GM19455 (cell line): ENCODE results near the gene SOCS6.
"Not testable (repeated sequence)": the region's sequence is repeated elsewhere in the genome, so short reads cannot be mapped to it uniquely, and the experiment has no call there.

ENCODE experiments used
- ATAC-seq: cut with Tn5 transposase; IDR thresholded peaks from one replicate; pipeline ENCODE4 v1.9.1; 2021; ENCODE audit not compliant: unreplicated experiment

Gene SOCS6, protein sequence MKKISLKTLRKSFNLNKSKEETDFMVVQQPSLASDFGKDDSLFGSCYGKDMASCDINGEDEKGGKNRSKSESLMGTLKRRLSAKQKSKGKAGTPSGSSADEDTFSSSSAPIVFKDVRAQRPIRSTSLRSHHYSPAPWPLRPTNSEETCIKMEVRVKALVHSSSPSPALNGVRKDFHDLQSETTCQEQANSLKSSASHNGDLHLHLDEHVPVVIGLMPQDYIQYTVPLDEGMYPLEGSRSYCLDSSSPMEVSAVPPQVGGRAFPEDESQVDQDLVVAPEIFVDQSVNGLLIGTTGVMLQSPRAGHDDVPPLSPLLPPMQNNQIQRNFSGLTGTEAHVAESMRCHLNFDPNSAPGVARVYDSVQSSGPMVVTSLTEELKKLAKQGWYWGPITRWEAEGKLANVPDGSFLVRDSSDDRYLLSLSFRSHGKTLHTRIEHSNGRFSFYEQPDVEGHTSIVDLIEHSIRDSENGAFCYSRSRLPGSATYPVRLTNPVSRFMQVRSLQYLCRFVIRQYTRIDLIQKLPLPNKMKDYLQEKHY

DNA sequence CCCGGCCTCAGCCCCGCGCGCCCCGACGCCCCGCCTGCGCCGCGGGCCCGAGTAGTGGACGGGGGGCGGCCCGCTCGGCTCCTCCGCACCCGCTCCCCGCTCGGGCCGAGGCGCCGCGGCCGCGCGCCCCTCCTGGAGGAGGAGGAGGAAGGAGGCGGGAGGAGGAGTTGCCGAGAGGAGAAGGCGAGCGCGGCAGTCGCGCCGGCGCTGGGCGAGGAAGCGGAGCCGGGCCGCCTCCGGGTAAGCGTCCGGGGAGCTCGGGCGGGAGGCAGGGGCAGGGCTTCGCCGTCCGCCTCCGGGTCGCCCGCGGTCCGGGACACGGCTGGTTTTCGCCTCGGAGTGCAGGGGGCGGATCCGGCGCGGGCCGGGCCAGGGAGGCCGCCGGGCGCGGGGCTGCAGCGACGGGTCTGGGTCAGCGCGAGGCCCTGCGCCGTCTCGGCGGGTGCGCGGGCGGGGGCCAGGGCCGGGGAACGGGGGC is at the start of gene SOCS6:
TSS of gene SOCS6 (plus strand) at position 195 of the 478 bp plus-strand sequence. CDS start 35,624 bp downstream, outside the sequence.
- ATAC-seq, result peak; percentile 72

DNA sequence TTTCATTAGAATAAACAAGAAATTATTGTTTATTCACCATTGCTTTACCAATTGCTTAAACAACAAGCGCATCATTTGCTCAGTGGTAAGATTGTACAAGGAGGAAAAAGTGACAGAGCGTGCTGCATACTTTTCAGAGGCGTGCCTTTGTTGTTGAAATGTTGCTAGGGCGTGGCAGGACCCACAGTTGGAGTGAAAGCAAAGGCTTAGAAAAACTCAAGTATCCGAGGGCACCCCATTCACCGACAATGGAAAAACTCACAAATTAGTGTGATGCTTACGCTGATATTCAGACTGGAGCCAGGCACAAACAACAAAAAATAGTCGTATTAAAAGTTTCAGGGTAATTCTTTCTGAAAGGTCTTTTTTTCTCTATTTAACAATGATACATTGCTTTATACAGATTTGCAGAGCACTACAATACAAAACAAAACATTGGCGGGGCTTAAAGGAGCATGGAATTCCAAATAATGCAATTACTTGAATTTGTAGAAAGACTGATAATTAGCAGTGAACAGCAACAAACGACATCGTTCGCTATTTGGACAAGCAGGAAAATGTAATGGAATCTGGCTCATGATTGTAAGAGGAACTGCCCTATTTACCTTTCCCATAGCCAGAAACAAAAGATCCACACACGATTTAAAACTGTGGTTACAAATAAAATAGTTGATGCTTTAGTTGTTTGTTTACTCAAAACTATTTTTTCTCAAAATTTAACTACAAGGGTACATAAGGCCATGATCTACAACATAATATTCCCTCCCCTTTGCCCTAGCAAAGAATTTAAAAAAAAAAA is 45.5 kb upstream of the SOCS6 start:
- no peak for ATAC-seq

DNA sequence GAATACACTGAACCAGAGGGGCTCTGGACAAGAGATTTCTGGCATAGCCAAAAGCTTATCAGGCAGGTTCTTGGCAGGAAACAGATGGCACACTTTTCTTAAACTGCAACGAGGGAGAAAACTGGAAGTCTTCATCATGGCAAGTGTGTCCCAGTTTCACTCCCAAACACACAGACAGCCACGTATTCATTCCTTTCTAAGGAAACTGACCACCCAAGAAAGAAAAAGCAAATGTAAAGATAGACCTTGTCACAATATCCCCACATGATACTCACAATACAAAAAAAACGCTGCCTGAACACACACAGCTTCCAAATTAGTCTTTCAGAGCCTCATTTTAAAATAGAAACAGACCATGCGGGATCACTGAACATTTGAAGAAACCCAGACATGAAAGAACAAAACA is 42.8 kb upstream of the SOCS6 start:
- no peak for ATAC-seq

DNA sequence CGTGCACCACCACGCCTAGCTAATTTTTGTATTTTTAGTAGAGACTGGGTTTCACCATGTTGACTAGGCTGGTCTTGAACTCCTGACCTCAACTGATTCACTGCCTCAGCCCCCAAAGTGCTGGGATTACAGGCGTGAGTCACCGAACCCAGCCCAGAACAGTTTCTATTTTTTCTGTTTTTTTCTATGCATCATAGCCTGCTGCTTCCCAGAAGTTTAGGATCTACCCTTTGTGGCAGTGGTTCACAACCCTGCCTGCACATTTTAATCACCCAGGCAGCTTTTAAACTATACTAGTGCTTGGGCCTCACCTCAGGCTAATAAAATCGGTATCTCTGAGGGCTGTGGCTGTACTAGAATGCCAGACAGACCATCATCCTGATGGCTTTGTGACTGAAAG is 39.7 kb upstream of the SOCS6 start:
- ATAC-seq, result no peak

DNA sequence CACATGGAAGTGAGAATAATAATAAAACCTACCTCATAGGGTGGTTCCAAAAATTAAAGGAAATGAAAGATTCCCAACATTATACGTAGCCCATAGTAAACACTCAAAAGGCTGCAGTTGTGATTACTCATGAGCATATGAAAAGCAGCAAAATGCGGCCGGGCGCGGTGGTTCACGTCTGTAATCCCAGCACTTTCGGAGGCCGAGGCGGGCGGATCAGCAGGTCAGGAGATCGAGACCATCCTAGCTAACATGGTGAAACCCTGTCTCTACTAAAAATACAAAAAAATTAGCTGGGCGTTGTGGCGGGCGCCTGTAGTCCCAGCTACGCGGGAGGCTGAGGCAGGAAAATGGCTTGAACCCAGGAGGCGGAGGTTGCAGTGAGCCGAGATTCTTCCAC is 39.0 kb upstream of the SOCS6 start:
- not testable (repeated sequence) for ATAC-seq

DNA sequence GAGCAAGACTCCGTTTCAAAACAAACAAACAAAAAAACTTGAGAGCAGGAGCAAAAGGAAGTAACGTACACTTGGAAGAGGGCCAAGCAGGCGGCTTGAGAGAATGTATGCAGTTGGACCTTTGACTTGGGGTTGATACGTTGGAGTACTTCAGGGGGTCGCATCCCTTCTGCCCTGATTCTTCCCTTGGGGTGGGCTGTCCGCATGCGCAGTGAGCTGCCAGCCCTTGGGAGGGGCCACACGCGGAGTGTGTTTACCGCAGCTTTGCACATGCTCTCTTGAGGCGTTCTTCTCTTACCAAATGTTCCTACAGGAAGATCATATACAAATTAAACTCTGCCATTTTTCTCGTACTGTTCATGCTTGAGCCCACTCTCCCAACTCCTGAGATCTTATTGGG is 38.1 kb upstream of the SOCS6 start:
- no peak for ATAC-seq

DNA sequence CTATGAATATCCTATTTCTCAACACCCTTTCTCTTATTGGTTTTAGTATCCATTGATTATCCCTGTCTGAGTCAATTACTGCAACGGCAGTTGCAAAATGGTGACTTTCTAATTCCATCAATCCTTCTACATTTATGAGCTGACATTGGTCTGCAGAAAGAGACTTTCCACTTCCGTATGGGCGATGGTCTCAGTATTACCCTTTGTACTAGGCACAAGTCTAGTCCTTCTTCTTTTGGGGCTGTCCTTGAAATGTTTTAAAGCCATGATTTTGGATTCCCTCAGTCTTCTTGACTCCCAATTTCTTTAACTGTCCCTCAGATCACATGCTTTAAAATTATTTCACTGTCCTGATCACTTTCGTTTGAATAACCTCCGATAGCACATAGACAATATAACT is 32.7 kb upstream of the SOCS6 start:
- no peak for ATAC-seq

DNA sequence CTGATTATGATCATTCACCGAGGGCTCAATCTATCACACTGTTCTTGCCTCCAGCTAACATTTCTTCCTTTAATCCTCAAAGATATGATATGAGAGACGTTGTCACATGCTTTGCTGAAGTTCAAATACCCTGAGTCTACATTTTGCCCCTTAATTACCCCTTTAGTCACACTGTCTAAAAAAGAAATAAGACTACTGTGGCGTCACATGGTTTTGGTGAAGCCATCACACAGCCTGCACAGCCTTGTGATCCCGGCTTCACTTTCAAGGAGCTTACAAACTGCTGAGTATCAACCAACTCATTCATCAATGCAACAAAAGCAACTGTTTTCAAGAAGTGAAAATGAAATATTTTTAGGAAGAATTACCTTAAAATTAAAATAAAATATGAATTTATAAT is 31.9 kb upstream of the SOCS6 start:
- no peak for ATAC-seq

DNA sequence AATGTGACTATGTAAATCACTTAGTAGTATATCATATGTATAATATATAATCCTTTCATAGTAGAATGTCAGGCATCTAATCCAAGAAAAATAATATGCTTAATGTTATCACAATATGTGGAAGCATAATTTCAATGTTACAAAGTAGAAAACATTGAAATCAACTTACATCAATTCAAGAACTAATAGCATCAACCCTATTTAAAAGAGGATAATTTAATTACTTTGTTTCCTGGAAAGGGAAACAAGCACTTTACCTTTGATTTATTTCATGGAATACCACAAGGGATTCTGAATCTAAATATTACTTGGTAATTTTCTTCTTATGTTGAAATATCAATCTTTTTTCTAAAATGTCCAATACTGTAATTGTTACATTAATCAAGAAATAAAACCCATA is 30.6 kb upstream of the SOCS6 start:
- no peak for ATAC-seq

DNA sequence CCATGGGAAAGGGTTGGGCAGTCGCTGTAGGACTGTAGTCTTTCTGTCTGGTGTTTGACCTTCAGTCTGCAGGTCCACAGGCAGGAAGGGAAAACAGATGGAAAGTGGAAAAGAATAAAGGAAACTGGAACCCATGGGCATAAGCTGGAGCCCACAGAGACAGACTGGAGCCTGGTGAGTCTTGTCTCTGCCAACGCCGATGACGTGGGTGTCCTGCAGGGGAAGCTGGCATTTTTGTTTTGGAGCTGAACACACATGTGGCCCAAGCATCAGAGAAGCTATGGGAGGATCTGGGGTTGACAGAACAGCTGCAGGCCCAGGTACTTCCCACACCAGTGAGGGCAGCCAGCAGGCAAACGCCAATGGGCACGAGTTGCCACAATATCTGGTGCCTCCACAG is 28.2 kb upstream of the SOCS6 start:
- ATAC-seq, result no peak

DNA sequence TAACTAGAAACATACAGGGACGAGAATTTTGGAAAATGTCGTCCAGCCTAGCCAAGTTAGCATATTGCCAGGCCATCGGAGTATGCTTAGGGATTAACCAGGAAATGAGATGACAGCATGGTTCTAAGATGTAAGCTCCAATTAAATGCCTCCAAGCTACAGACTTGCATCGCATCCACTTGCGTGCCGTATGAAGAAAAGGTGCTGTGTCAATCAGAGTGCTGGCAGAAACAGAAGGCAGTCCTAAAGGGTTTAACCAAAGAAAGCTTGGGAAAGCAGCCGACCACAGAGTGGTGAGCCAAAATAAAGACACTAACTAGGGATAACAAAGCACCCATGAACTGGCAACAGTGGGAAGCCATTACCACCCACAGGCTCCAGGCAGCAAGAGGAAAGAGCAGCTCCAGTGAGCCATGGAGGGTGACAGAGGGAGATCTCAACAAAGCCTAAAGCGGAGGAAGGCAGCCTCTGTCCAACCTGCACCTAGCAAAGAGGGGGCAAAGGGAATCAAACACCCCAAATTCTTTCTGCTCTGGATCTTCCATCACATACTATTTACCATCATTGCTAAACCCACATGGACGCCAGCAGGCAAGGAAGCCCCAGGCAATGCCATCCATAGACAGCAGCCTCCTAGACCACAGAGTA is 27.6 kb upstream of the SOCS6 start:
- ATAC-seq, result no peak

DNA sequence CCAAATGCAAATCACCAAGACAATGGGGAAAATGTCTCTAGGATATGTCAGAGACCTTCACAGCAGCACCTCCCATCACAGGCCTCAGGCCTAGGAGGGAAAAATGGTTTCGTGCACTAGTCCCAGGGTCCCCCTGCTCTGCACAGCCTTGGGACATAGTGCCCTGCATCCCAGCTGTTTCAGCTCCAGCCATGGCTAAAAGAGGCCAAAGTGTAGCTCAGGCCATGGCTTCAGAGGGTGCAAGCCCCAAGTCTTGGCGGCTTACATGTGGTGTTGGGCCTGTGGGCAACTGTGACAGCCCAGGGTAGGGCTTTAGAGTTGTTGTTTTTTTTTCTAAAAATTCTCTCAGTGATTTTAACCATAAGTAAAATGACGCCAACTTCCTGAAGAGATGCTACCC is 25.5 kb upstream of the SOCS6 start:
- no peak for ATAC-seq

DNA sequence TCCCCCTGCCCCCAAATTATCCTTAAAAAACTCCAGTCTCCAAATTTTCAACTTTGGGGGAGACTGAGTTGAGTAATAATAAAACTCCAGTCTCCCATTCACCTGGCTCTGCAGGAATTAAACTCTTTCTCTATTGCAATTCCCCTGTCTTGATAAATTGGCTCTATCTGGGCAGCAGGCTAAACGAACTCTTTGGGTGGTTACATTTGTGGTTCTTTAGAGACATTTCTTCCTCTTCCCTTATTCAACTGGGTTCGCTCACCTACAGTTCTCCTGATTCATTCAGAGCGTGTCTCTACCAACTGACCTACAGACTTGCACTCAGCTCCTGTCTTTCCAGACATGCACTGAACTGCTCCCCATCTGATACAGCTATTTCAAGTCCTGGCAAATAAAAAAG is 17.1 kb upstream of the SOCS6 start:
- no peak for ATAC-seq

DNA sequence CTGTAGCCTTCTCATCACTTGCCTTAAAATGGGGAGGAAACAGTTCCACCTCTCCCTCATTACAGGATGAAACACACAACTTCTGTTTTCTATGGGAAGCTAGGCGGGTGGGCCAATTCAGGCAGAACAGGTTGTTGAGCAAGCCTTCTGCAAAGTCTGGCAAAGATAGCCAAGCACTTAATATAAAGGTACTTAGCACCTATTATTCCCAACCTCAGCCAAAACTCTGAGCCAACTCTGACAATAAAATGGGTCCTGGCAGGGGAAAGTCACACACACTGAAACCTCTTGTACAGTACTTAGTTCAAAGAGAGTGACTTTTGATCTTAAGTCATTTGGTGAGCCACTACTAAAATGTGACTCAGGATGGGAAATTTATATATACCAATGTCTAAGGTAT is 15.8 kb upstream of the SOCS6 start:
- ATAC-seq, result no peak

DNA sequence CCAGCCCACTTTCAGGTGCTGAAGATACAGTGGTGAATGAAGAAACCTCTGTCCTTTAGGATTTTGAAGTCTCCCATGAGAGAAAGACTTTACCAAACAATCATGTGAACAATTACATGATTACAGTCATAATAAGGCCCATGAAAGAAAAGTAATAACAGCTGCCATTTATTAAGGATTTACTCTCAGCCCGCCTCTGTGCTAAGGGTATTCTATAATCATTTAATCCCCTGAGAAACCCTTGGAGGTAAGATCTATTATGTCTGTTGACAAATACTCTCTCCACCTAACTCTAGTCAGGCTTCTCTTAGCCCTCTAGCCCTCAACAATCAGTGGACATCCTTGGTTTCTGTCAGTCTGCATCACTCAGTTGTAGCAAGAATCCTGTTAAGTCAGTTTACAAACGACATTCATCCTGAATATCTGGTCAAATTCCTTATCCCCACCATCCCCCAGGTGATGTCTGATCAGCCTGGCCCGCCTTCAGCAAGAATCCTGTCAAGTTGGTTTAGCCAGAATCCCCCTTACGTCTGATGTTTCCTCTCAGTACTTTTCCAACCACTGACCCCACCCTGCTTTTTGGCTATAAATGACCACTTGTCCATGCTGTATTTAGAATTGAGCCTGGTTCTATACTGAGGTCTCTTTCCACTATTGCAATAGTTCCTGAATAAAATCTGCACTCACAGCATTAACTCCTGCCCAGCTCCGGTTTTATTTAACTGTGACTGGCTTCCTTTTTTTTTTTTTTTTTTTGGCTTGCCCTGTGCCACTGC is 12.2 kb upstream of the SOCS6 start:
- no peak for ATAC-seq

DNA sequence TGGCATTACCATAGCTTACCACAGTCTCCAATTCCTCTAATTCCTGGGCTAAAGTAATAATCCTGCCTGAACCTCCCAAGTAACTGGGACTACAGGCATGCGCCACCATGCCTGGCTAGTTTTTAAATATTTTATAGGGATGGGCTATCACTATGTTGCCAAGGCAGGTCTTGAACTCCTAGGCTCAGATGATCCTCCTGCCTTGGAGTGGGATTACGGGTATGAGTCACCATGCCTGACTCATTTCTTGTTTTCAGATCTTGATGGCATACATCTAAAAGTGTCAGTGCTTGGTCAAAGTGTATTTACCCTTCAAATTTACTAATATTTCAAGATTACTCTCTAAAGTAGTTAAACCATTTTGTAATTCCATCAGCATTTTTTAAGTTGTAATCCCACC is 9.4 kb upstream of the SOCS6 start:
- no peak for ATAC-seq

DNA sequence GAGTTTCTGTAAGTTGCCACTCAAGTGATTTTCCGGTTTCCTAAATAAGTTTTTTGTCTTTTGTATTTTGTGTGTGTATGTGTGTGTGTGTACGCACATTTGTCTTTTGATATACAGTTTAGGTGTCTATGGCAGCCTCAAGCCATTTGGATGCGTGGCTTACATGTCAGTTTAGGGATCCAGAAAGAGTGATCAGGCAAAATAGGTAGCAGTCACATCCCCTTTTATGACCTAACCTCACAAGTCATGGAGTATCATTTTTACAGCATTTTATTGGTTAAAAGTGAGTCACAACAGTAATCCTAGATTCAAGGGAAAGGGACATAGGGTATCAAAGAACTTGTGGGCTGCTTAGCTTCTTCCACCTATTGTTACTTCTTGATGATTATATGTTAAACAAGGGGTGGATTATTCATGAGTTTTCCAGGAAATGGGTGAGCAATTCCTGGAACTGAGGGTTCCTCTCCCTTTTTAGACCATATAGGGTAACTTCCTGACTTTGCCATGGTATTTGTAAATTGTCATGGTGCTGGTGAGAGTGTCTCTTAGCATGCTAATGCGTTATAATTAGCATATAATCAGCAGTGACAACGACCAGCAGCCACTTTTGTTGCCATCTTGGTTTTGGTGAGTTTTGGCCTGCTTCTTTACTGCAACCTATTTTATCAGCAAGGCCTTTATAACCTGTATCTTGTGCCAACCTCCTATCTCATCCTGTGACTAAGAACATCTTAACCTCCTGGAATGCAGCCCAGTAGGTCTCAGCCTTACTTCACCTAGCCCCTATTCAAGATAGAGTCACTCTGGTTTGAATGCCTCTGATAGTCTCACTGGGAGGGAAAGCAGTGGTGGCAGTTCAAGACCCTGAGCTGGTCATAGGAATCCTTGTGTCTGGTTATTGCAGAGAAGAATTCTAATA is 8.6 kb upstream of the SOCS6 start:
- no peak for ATAC-seq

DNA sequence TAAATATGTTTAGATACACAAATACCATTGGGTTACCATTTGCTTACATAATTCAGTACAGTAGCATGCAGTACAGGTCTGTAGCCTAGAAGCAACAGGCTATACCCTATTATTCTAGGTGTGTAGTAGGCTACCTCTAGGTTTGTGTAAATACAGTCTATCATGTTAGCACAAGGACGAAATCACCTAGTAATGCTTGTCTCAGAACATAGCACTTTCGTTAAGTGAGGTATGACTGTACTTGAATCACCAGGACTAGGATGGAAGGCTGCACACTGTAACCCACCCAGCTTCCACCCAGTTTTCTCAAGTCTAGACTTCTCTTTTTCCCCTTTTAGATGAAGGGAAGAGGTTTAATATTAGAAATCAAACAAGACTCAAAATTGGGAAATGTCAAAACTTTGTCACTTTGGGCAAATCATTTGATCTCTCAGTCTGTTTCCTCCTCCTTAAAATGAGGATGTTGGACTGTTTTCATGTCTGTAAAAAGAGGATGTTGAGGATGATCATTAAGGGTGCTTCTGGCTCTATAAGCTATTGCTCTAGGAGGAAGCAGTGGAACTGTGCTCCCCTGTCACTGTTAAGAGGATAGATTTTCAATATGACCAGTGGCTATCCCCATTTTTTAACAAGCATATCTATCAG is 3.7 kb upstream of the SOCS6 start:
- no peak for ATAC-seq

DNA sequence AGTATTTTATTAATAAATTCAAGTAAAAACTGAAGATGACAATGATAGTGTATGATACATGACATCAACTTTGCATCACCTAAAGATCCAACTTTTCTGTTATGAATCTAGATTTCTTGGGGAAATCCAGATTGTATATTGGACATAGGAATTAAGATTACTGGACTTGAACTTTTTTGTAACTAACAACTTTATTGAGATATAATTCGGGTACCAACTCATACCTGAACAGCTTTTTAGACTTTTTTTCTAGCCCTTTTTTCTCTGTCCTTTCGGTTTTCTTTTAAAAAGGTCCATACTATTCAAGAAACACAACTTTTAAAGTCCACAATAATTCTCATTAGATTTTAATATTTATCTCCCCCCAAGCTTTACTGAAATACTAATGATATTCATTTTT is 1.1 kb upstream of the SOCS6 start:
- no peak for ATAC-seq
